Mesenchymal stem cell (in vitro differentiated cells and primary cell): ENCODE measurements around the gene CNTNAP2.

Source experiments
- DNase-seq: peaks from one replicate; pipeline ENCODE4 v3.0.0-alpha.2; 2013
- H2AFZ ChIP-seq: one replicate; pipeline ENCODE4 v1.6.1; 2013; ENCODE audit warnings: low read depth, mild to moderate bottlenecking, control low read depth, inconsistent platforms, low read length, moderate library complexity
- H2AK5ac ChIP-seq: 2 replicates; pipeline ENCODE4 v1.6.1; 2013; ENCODE audit warnings: low read length, moderate library complexity, mild to moderate bottlenecking, inconsistent platforms; ENCODE audit not compliant: severe bottlenecking
- H2BK120ac ChIP-seq: one replicate; pipeline ENCODE4 v1.6.1; 2013; ENCODE audit warnings: low read depth, mild to moderate bottlenecking, inconsistent platforms, low read length, moderate library complexity
- H2BK12ac ChIP-seq, 2 experiments: one replicate each; pipeline ENCODE4 v1.6.1; 2013; ENCODE audit warnings: inconsistent platforms in 2 of 2, low read length in 2 of 2, mild to moderate bottlenecking in 2 of 2, moderate library complexity in 2 of 2, control low read depth in 1 of 2
- H2BK15ac ChIP-seq: one replicate; pipeline ENCODE4 v1.6.1; 2013; ENCODE audit warnings: mild to moderate bottlenecking, low read depth, inconsistent platforms; ENCODE audit not compliant: poor library complexity, severe bottlenecking
- H2BK5ac ChIP-seq: 2 replicates; pipeline ENCODE4 v1.6.1; 2013; ENCODE audit warnings: low read depth, mild to moderate bottlenecking, low read length, control low read depth, inconsistent platforms; ENCODE audit not compliant: poor library complexity, severe bottlenecking
- H3K14ac ChIP-seq, 2 experiments: one replicate each; pipeline ENCODE4 v1.6.1; 2013; ENCODE audit warnings: inconsistent platforms in 2 of 2, low read length in 2 of 2, control low read depth in 1 of 2, mild to moderate bottlenecking in 1 of 2, moderate library complexity in 1 of 2
- H3K18ac ChIP-seq, 2 experiments: one replicate each; pipeline ENCODE4 v1.6.1; 2013; ENCODE audit warnings: inconsistent platforms in 2 of 2, low read length in 2 of 2, control low read depth in 1 of 2, low read depth in 1 of 2, mild to moderate bottlenecking in 1 of 2
- H3K23ac ChIP-seq, 2 experiments: one replicate each; pipeline ENCODE4 v1.6.1; 2013; ENCODE audit warnings: inconsistent platforms in 2 of 2, low read length in 2 of 2, mild to moderate bottlenecking in 2 of 2, moderate library complexity in 2 of 2, control low read depth in 1 of 2
- H3K27ac ChIP-seq: 2 replicates; pipeline ENCODE4 v1.5.1; 2013; ENCODE audit warnings: mild to moderate bottlenecking, moderate library complexity, low read length, control low read depth, inconsistent platforms; ENCODE audit not compliant: poor library complexity, severe bottlenecking
- H3K27me3 ChIP-seq, 2 experiments: 2 replicates each; pipeline versions ENCODE4 v1.6.1 to v1.7.0; 2013; ENCODE audit warnings: low read length in 2 of 2, mild to moderate bottlenecking in 2 of 2, moderate library complexity in 2 of 2, control low read depth in 1 of 2, inconsistent platforms in 1 of 2; ENCODE audit not compliant: control insufficient read depth in 1 of 2, insufficient read depth in 1 of 2
- H3K36me3 ChIP-seq, 2 experiments: 2 replicates each; pipeline versions ENCODE4 v1.6.1 to v1.7.0; 2013; ENCODE audit warnings: low read length in 2 of 2, control low read depth in 1 of 2, inconsistent platforms in 1 of 2, low read depth in 1 of 2, mild to moderate bottlenecking in 1 of 2; ENCODE audit not compliant: insufficient read depth in 2 of 2, control insufficient read depth in 1 of 2
- H3K4ac ChIP-seq, 2 experiments: one replicate each; pipeline ENCODE4 v1.6.1; 2013; ENCODE audit warnings: inconsistent platforms in 2 of 2, low read length in 2 of 2, mild to moderate bottlenecking in 2 of 2, moderate library complexity in 2 of 2, control low read depth in 1 of 2, low read depth in 1 of 2
- H3K4me1 ChIP-seq: 2 replicates; pipeline ENCODE4 v1.6.1; 2013; ENCODE audit warnings: low read depth, low read length, control low read depth; ENCODE audit not compliant: control insufficient read depth, insufficient read depth
- H3K4me2 ChIP-seq: 2 replicates; pipeline ENCODE4 v1.6.1; 2013; ENCODE audit warnings: low read length, mild to moderate bottlenecking, inconsistent platforms; ENCODE audit not compliant: poor library complexity, severe bottlenecking
- H3K4me3 ChIP-seq, 2 experiments: 2 replicates each; pipeline versions ENCODE4 v1.5.1 to v1.7.0; 2013; ENCODE audit warnings: low read length in 2 of 2, mild to moderate bottlenecking in 2 of 2, control low read depth in 1 of 2, low read depth in 1 of 2; ENCODE audit not compliant: insufficient read depth in 1 of 2
- H3K79me1 ChIP-seq: replicated peaks from 2 replicates; pipeline ENCODE4 v1.6.1; 2013; ENCODE audit warnings: mild to moderate bottlenecking, control low read depth, low read length, inconsistent platforms; ENCODE audit not compliant: poor library complexity, severe bottlenecking
- H3K9ac ChIP-seq: 2 replicates; pipeline ENCODE4 v1.7.0; 2013; ENCODE audit warnings: mild to moderate bottlenecking, low read length, moderate library complexity
- H3K9me3 ChIP-seq: 2 replicates; pipeline ENCODE4 v1.7.0; 2013; ENCODE audit warnings: mild to moderate bottlenecking, low read length; ENCODE audit not compliant: control insufficient read depth
- H4K8ac ChIP-seq: one replicate; pipeline ENCODE4 v1.6.1; 2013; ENCODE audit warnings: inconsistent platforms, mild to moderate bottlenecking, low read length, moderate library complexity
- H4K91ac ChIP-seq: one replicate; pipeline ENCODE4 v1.6.1; 2013; ENCODE audit warnings: mild to moderate bottlenecking, low read length, inconsistent platforms
- WGBS: methylation state at CpG from one replicate; pipeline ENCODE4 v1.1.7; 2013; ENCODE audit warnings: mixed read lengths; 5-methylcytosine and 5-hydroxymethylcytosine counted together

The CNTNAP2 gene

GRCh38 chr7:148403466-148403993, 2286.9 kb downstream of the CNTNAP2 start:
- no peak overlapping the region for H2BK5ac ChIP-seq

GRCh38 chr7:148408307-148408706, 2291.7 kb downstream of the CNTNAP2 start:
- no peaks in the 10 kb centered on the region for H3K4me1 ChIP-seq
- no peak overlapping the region for H3K4me2 ChIP-seq
- no peak overlapping the region for H4K8ac ChIP-seq
- H3K27ac ChIP-seq = no peak overlapping the region
- no peaks in the 10 kb centered on the region for H3K9me3 ChIP-seq
- no peak overlapping the region for H2BK12ac ChIP-seq
- H3K14ac ChIP-seq = no peak overlapping the region
- H2AFZ ChIP-seq = no peak overlapping the region
- H4K91ac ChIP-seq = no peak overlapping the region
- H3K9ac ChIP-seq = no peak overlapping the region
- no peak overlapping the region for H2BK15ac ChIP-seq
- H3K27me3 ChIP-seq = peaks cover 0 to 3% of the 10 kb centered on the region in 2 experiments
- H2BK120ac ChIP-seq = no peak overlapping the region
- no peak for DNase-seq
- H2BK5ac ChIP-seq = no peak overlapping the region
- no peak overlapping the region for H2AK5ac ChIP-seq
- no CpG with 5 or more reads among the region's 2 CpGs for WGBS
- no peak overlapping the region for H3K4me3 ChIP-seq
- H3K23ac ChIP-seq = no peak overlapping the region
- H3K18ac ChIP-seq = no peak overlapping the region
- H3K4ac ChIP-seq = no peak overlapping the region
- no peaks in the 10 kb centered on the region for H3K36me3 ChIP-seq
- no peaks in the 10 kb centered on the region for H3K79me1 ChIP-seq

More at GRCh38 chr7:148403466-148403993, 2286.9 kb downstream of the CNTNAP2 start:
- H3K27me3 ChIP-seq = peaks cover 0 to 3% of the 10 kb centered on the region in 2 experiments
- no peaks in the 10 kb centered on the region for H3K79me1 ChIP-seq
- H3K4me2 ChIP-seq = no peak overlapping the region
- no peak overlapping the region for H2BK15ac ChIP-seq
- H3K4me1 ChIP-seq = no peaks in the 10 kb centered on the region
- no peak overlapping the region for H3K4ac ChIP-seq
- H2AK5ac ChIP-seq = no peak overlapping the region
- DNase-seq = no peak
- H3K27ac ChIP-seq = no peak overlapping the region
- no peak overlapping the region for H3K18ac ChIP-seq
- no peaks in the 10 kb centered on the region for H3K36me3 ChIP-seq
- 67% methylated on average over 4 of the region's 6 CpGs for WGBS
- H3K9me3 ChIP-seq = no peaks in the 10 kb centered on the region
- H2BK120ac ChIP-seq = no peak overlapping the region
- H3K4me3 ChIP-seq = no peak overlapping the region
- H3K9ac ChIP-seq = no peak overlapping the region
- H4K91ac ChIP-seq = no peak overlapping the region
- no peak overlapping the region for H2BK12ac ChIP-seq
- H3K23ac ChIP-seq = no peak overlapping the region
- no peak overlapping the region for H2AFZ ChIP-seq
- H4K8ac ChIP-seq = no peak overlapping the region
- no peak overlapping the region for H3K14ac ChIP-seq

- no peaks in the 10 kb centered on the region for H3K36me3 ChIP-seq
- H3K4me2 ChIP-seq = no peak overlapping the region
- H4K91ac ChIP-seq = no peak overlapping the region
- H3K14ac ChIP-seq = no peak overlapping the region
- H3K18ac ChIP-seq = no peak overlapping the region
- H3K4me1 ChIP-seq = no peaks in the 10 kb centered on the region
- no peak overlapping the region for H3K4me3 ChIP-seq
- no peak overlapping the region for H2BK15ac ChIP-seq
- H3K79me1 ChIP-seq = no peaks in the 10 kb centered on the region
- WGBS = 93% methylated on average over 5 of the region's 7 CpGs
- no peak overlapping the region for H2BK120ac ChIP-seq
- no peak overlapping the region for H3K4ac ChIP-seq
- no peak overlapping the region for H2BK12ac ChIP-seq
- H2AFZ ChIP-seq = no peak overlapping the region
- no peak overlapping the region for H3K27ac ChIP-seq
- no peak overlapping the region for H3K9ac ChIP-seq
- DNase-seq = no peak
- H3K9me3 ChIP-seq = no peaks in the 10 kb centered on the region
- H3K27me3 ChIP-seq = peaks cover 0 to 3% of the 10 kb centered on the region in 2 experiments
- no peak overlapping the region for H2BK5ac ChIP-seq
- H2AK5ac ChIP-seq = no peak overlapping the region
- H3K23ac ChIP-seq = no peak overlapping the region
- no peak overlapping the region for H4K8ac ChIP-seq
Observed at GRCh38 chr7:148410905-148411304, 2294.3 kb downstream of the CNTNAP2 start.

GRCh38 chr7:148412691-148413090, 2296.1 kb downstream of the CNTNAP2 start:
- Histone ChIP-seq H2AFZ (no peak overlapping the region), H4K91ac (no peak overlapping the region), H3K79me1 (no peaks in the 10 kb centered on the region), H2AK5ac (no peak overlapping the region), H4K8ac (no peak overlapping the region), H3K9ac (no peak overlapping the region), H3K4ac (no peak overlapping the region), H3K18ac (no peak overlapping the region), H3K4me2 (no peak overlapping the region), H2BK120ac (no peak overlapping the region), H3K9me3 (no peaks in the 10 kb centered on the region), H2BK15ac (no peak overlapping the region), H3K27me3 (no peaks in the 10 kb centered on the region), H3K14ac (no peak overlapping the region), H3K4me3 (no peak overlapping the region), H3K36me3 (no peaks in the 10 kb centered on the region), H2BK5ac (no peak overlapping the region), H3K27ac (no peak overlapping the region), H3K23ac (no peak overlapping the region), H3K4me1 (no peaks in the 10 kb centered on the region), H2BK12ac (no peak overlapping the region)
- 96% methylated on average over 2 of the region's 2 CpGs for WGBS
- DNase-seq = no peak
